Left ventricle myocardium superior (tissue), 1 donor: ENCODE measurements around the gene OPN5. TPM values are rescaled to one million over a fixed set of nuclear protein-coding genes. Genes with fewer than 3 reads are reported as not detected.
"Not testable (repeated sequence)": the region's sequence is repeated elsewhere in the genome, so short reads cannot be mapped to it uniquely, and the experiment has no call there.

Experiments
- ATAC-seq: fragments of 200-7000 bp; cut with Tn5 transposase; one replicate; pipeline ENCODE4 v1.9.1; 2020; ENCODE audit warnings: mild to moderate bottlenecking, moderate library complexity
- DNase-seq: peaks from one replicate; pipeline ENCODE4 v3.0.0-alpha.2; 2020
- intact Hi-C: fragments of 100-400 bp; cut with micrococcal nuclease; formaldehyde crosslinking; loops from one replicate; pipeline ENCODE4 v1.11.0; 2022
- long read RNA-seq: library from polyadenylated mRNA; unstranded; transcript quantifications from one replicate; pipeline ENCODE4 v2.0.0, GENCODE V29; 2021
- total RNA-seq: library from RNA; stranded (reverse); fragmentation: NEBNext Ultra II Directional; extraction: Animal tissue kit (Norgen Biotek cat#: 25700); gene quantifications from one replicate; pipeline ENCODE4 v1.2.1, GENCODE V29; 2021
- donor health status: DM: no; HTN: yes; CAD: no; lungs with severe emphysema.

The OPN5 gene, protein sequence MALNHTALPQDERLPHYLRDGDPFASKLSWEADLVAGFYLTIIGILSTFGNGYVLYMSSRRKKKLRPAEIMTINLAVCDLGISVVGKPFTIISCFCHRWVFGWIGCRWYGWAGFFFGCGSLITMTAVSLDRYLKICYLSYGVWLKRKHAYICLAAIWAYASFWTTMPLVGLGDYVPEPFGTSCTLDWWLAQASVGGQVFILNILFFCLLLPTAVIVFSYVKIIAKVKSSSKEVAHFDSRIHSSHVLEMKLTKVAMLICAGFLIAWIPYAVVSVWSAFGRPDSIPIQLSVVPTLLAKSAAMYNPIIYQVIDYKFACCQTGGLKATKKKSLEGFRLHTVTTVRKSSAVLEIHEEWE
- total RNA-seq: 0.17 TPM
- long read RNA-seq: 0 reads

DNA sequence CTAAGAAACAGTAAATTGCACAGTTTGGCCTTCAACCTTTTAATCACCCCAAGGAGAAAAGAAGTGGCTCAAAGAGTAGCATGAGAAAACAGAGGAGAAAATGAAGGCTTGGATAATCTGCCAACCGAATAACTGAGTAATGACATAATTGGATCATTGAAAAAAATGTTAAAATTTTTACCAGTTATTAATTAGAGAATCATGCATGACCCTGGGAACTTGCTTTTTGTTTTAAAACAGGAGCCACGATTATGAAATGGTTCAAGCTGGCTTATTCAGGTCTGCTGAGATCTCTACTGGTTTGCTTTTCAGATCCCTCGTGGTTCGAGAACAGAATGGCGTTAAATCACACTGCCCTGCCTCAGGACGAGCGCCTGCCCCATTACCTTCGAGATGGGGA lies at the start of gene OPN5:
Gene OPN5 (plus strand): TSS at position 301 of the 400 bp plus-strand sequence. CDS start 35 bp downstream, at position 336.
- no peak for DNase-seq
- ATAC-seq: no peak
- intact Hi-C loops: loop anchor here (2.0 kb wide), 2 partner anchors 149 to 367 kb away; no protein-coding TSS in a partner anchor

DNA sequence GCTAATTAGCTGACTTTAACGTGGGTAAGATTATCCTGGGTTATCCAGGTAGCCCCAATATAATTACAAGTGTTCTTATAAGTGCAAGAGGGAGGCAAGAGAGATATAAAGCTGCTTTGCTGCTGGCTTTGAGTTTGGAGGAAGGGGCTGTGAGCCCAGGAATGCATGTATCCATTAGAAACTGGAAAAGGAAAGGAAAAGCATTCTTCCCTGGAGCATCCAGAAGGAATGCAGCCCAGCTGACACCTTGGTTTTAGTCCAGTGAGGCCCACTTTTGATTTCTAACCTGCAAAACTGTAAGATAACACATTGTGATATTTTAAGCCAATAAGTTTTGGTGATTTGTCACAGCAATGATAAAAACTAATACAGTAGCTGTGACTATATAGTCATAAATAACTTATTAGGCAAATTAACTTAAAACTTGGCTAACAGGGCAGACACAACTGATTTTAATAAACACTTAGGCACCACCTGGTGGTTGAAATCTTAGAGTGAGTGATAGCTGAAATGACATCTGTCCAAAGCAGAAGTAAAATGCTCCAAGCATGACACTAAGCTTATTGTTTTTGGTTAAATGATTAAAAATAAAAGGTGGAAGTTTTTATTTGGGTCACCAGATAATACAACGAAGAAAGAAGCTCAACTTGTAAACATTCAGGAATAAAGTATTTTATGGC lies 47.8 kb upstream of the OPN5 start:
- intact Hi-C loops: loop anchor here (5.0 kb wide), 1 partner anchor 102 kb away; no protein-coding TSS in a partner anchor
- ATAC-seq (no peak), DNase-seq (no peak)

DNA sequence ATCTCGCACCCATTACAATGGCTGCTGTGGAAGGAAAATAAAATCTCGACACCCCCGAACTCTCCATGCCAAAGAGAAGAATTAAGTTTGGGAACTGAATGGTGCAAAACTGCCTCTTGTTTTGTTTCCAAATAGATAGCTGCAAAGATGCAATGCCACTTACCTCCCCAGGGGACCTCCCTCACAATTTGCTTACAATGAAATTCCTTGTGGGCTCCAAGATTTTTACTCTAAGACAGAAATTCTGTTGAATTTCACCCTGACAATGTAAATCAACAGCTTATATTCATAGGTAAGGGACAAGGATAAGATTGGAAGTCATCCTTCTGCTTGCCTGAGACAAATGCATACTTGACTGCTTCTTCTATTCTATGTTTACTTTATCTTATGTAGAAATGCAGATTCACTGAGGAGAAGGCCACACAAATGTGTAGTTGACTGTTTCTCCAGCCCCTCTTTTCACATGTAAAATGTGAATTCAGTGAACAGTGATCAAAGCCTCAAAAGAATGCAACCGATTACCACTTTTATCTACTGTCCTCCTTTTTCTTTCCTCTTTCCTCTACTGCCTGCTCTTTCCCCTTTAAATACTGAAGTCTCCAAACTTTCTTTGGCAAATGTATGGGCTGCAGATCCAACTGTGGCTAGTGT lies 46.9 kb upstream of the OPN5 start:
- ATAC-seq (no peak), DNase-seq (no peak)
- intact Hi-C loops: loop anchor here (5.0 kb wide), 1 partner anchor 103 kb away; no protein-coding TSS in a partner anchor

DNA sequence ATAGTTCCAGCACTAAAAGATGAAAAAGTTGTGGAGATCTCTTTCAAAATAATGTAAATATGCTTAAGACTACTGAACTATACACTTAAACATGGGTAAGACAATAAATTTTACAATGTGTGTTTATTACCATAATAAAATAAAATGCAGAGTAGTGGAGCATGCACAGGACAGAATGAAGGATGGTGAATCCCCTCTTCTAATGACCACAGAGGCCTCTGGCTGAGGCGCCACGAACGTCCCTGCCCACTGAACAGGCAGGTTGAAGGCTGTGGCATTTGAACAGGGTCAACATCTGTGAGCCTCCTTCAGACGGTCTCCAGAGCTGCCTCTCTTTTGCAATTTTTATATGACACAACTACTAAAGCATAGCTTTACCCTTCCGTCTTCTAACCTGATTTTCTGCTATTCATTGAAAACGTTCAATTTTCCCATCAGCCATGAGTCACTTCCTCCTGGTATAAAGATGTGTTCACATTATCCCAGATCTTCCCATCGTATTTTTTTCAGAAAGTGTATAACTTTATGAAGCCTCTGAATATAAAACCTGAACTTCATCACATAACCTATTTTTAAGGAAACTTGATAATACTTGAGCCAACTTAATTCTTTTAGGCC lies 45.6 kb upstream of the OPN5 start:
- DNase-seq (no peak), ATAC-seq (no peak)
- intact Hi-C loops: no loop called here

DNA sequence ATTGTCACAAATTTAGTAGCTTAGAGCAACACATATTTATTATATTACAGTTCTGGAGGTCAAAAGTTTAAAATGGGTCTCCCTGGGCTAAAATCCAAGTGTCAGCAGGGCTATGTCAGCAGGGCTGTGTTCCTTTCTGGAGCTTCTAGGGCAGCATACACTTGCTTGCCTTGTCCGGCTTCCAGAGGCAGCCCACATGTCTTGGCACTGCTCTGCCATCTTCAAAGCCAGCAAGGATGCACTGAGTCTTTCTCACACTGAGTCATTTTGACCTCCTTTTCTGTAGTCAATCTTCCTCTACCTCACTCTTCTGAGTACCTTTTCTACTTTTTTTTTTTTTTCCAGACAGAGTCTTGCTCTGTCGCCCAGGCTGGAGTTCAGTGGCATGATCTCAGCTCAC lies 44.4 kb upstream of the OPN5 start:
- DNase-seq: no peak
- peak; percentile 75 for ATAC-seq
- intact Hi-C loops: no loop called here

DNA sequence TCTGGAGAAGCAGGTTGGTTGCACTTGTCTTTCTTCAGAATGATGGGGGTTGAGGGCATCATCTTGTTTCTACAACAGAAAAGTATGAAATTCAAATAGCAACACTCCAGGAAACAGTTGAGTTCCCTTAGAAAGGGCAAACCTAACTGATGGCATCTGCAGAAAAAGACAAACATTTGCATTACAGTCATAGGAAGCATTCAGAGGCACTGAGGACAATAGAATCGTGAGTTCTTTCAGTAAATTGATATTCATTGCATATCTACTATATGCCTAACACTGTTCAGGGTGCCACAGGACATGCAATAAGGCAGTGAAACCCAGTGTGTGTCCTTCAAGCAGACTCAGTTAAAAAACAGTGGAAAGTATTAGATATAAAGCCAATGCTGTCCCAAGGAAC lies 41.1 kb upstream of the OPN5 start:
- intact Hi-C loops: no loop called here
- DNase-seq (no peak), ATAC-seq (no peak)

DNA sequence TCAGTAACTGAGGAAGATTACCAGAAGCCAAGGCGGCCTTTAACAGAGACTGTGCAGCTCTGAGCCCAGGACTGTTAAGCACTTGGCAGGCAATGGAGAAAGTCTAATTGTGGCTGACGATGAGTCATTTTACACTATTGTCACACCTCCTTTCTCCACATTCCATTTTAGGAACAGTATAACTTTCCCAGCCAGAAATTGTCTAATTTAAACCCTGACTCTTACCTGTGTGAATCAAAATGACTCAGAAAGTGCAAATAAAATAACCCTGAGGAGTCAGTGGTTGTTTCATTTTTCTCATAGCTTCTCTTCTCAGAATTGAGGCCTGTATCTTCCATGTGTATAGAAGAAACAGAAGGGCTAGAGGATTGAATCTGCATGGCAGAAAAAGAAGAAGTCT lies 40.0 kb upstream of the OPN5 start:
- DNase-seq (no peak), ATAC-seq (peak; percentile 98)
- intact Hi-C loops: no loop called here

DNA sequence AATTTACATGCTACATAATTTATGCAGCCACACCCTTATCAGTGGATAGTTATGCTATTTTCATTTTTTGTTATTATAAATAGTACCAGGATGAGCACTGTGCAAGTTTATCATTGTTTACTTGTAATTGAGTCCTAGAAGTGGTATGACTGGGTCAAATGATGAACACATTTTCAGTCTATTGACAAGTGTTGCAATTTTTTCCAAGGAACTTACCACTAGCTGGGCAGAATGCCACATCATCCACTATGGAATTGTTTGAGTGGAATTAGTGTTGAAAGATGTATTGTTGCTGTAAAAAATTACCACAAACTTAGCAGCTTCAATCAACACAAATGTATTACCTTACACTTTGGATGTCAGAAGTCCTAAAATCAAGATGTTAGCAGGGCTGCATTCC lies 38.1 kb upstream of the OPN5 start:
- DNase-seq: no peak
- intact Hi-C loops: no loop called here
- no peak for ATAC-seq

DNA sequence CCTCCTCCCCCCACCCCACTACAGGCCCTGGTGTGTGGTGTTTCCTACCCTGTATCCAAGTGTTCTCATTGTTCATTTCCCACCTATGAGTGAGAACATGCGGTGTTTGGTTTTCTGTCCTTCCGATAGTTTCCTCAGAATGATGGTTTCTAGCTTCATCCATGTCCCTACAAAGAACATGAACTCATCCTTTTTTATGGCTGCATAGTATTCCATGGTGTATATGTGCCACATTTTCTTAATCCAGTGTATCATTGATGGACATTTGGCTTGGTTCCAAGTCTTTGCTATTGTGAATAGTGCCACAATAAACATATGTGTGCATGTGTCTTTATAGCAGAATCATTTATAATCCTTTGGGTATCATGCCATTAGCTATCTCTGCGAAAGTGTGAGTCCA lies 36.6 kb upstream of the OPN5 start:
- ATAC-seq, intact Hi-C loops, DNase-seq: not testable (repeated sequence)

DNA sequence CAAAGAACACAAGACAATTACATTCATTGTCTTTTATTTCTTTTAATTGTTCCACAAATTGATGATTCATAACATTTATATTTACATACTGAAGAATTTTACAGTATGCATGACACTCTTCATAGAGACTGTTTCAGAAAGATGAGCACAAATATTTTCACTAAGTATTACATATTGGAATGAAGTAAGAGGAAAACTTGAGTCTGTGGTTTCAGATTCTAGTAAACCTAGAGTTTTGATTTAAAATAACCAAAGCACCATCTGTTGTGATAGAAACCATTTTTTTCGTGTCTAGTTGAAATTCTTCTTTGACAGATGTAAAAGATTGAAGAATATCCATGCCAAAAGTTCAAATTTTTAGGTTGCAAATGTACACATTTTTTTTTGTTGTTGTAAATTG lies 32.1 kb upstream of the OPN5 start:
- no peak for DNase-seq
- intact Hi-C loops: no loop called here

DNA sequence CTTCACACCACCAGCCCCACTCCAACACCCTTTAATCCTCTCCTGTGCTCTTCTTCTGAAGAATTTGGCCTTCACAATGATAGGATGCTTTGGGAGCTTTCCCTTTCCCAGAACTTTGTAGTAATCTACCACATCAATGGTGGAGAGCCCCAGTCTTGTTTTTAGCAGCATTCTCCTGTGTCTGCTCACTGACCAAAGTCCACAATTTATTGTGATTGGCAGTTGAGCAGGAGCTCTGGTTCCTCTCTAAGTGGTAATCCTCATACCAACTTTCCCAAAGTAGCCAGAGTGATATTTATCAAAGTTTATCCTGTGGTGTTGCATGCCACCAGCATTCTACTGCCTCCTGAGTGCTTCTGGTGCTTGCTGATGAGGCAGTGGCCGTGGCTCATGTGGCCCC lies 29.0 kb upstream of the OPN5 start:
- intact Hi-C loops: no loop called here
- ATAC-seq (no peak), DNase-seq (no peak)

More for the DNA sequence above, 32.1 kb upstream of the OPN5 start:
- ATAC-seq: no peak

DNA sequence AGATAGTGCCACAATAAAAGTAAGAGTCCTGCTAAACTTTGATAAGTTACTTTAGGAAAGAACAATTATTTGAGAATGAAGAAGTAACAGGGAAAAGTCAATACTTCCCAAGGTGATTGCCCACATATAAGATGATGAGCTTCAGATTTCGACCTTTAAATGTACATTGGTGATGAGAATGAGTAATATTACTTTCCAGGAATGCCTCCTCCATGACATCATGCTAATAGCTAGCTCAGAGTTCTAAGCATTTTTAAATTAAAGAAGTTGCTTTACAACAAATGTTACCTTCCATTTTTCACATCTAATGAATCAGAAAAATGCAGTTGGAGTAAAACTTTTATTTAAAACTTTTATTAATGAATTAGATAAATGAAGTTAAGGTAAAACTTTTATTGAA lies 22.5 kb upstream of the OPN5 start:
- intact Hi-C loops: no loop called here
- DNase-seq: no peak
- no peak for ATAC-seq

DNA sequence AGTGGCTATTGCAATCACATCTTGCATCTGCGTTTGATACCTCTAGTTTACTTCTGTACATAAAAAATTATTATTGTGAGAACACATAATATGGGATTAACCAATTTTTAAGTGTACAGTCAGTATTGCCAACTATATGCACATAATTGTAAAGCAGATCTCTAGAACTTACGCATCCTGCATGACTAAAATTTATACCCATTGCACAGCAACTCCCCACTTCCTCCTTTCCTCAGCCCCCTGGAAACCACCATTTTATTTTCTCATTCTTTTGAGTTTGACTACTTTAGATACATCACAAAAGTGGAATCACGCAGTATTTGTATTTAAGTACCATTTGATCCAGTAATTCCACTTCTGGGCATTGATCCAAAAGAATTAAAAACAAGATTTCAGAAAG lies 19.3 kb upstream of the OPN5 start:
- no peak for ATAC-seq
- no peak for DNase-seq
- intact Hi-C loops: no loop called here

DNA sequence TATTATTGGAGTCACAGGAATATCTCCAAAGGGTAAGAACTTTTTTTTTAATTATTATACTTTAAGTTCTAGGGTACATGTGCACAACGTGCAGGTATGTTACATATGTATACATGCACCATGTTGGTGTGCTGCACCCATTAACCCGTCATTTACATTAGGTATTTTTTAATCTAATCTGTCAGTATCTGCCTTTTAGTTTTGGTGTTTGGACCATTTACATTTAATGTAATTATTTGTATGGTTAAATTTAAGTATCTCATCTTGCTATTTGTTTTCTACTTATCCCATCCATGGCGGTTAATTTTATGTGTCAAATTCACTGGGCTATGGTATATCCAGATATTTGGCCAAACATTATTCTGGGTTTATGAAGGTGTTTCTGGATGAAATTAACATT lies 15.4 kb upstream of the OPN5 start:
- no peak for ATAC-seq
- no peak for DNase-seq
- intact Hi-C loops: no loop called here

DNA sequence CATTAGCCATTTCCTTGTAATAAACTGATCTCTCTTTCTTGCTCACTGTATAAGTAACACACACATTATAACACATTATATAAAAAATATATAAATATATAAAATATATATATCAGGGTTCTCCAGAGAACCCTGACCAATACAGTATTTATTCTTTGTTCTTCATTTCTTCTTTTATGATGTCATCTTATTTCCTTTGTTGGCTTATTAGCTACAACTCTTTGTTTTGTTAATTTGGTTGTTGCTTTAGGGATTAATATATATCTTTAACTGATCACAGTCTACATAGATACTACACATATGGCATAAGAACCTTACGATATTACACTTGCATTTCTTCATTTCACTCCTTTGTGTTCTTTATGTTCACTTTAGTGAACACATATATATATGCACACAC lies 14.7 kb upstream of the OPN5 start:
- intact Hi-C loops: no loop called here
- DNase-seq (no peak), ATAC-seq (no peak)

DNA sequence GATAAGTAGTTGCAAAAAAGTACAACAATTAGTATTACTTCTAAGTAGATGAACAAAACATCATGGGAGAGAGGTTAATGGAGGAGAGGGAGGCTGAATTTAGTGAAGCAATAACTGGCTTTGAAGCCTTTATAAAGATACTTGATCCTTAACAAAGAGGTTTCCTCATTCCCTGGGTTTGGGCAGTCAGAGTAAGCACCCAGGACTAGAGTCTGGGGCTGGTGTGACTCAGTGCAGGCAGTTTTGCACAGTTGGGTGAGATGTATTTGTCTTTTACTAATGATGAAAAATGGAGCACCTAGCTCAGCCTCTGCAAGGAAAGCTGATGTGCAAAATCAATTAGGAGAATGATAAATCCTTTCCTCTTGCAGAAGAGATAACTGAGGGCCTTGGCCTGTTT lies 11.8 kb upstream of the OPN5 start:
- DNase-seq (no peak), ATAC-seq (no peak)
- intact Hi-C loops: no loop called here

DNA sequence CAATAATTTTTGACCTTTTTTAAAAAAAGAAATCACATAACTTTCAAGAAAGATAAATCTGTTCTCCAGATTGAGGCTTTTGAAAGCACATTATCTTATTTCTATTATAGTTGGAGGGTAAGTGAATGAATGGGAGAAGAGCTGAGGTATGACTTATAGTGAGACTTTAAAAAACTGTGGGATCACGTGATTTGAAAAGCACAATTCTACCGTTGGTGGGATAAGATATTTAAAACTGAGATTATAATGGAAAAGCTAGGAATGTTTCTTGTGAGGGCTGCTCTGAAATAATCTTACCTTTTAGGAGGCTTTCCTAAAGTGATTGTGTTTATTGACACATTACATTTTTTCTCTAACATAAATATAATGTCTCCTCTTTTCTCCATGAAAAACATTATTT lies 9.5 kb upstream of the OPN5 start:
- no peak for ATAC-seq
- intact Hi-C loops: no loop called here
- DNase-seq: no peak

DNA sequence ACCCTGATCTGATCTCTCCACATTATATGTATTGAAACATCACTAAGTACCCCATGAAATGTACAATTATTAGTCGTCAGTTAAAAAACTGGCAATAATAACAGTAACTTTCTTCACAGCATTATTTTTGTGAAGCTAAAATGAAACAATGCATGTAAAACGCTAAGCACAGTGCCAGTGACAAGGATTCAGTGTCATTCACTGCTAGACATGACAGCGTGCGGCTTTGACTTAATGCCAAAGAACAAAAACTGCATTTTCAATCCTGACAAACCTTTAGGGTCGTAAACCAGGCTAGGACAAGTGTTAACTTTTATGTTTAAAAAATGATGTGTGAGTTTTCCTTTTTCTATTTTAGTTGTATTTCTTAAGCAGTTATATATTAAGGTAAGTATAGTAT lies 8.8 kb upstream of the OPN5 start:
- intact Hi-C loops: no loop called here
- ATAC-seq (no peak), DNase-seq (no peak)

DNA sequence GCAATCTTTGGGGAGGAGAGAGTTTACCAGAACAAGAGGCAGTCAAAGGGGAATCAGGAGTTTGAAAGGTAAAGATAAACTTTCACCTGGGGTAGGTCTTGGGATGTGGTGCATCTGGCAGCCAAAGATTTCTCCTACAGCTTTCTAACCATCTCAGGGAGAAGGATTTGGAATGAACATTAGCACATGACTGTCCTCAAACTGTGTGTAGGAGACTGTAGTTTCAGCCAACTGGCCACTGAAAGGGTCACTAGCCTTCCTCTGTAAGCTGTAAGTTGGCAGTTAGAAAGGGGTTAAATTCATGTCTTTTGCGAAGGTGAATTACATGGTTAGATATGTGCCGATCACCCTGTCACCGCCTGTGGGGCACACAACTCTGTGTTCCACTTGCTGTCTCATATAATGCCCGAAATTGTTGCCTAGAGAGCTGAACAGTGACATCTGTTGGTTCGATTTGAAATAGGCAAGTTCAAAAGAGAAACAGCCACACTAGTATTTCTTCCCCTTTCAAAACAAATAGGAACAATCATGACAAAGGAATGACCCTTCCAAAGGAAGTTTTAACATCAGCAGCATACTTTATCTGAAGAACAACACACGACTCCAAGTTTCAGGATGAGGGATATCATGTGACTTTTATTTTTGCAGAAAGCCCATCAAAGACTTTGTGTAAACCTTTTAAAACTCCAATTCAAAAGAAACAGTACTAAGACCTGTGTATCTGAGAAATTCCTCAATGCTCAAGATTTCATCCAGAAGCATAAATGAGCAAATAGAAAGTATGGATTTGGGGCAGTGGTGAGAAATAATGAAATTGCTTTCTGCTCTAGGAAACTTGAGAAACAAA lies 1.1 kb upstream of the OPN5 start:
- intact Hi-C loops: loop anchor here (2.0 kb wide), 2 partner anchors 148 to 366 kb away; no protein-coding TSS in a partner anchor
- DNase-seq (peak; percentile 33), ATAC-seq (peak; percentile 79)
